A673 (cell line): ENCODE results near the gene URB2. TPM values are rescaled to one million over a fixed set of nuclear protein-coding genes. Genes with fewer than 3 reads are reported as not detected.

Experiments used
- BruUV-seq: library from RNA; stranded (reverse); fragments of 400-500 nt; replicated peaks from 2 replicates; lab custom pipeline; 2021; lab: Mats Ljungman, UMichigan
- CTCF ChIA-PET: fragments of 300-600 bp; sonication (Branson Sonifier 250); formaldehyde crosslinking; loops from one replicate; lab custom pipeline; 2022; ENCODE audit warnings: antibody characterized with exemption; lab: Charles Lee
- POLR2A ChIA-PET: fragments of 300-600 bp; sonication (Branson Sonifier 250); formaldehyde crosslinking; loops from one replicate; lab custom pipeline; 2022; ENCODE audit warnings: antibody characterized with exemption; ENCODE audit not compliant: low non-redundant PET; lab: Charles Lee
- DNase-seq: peaks from one replicate; pipeline ENCODE4 v3.0.0-alpha.2; 2015; ENCODE audit warnings: low spot score
- H3K27ac ChIP-seq: fragments of 200-600 bp; sonication (generic); 2 replicates; pipeline ENCODE4 v1.5.1; 2016; ENCODE audit warnings: mixed run types, low read depth, mild to moderate bottlenecking, mixed read lengths, antibody characterized with exemption, low read length; ENCODE audit not compliant: poor library complexity, severe bottlenecking
- H3K27me3 ChIP-seq: fragments of 200-600 bp; sonication (generic); replicated peaks from 2 replicates; pipeline ENCODE4 v1.6.1; 2017; ENCODE audit warnings: mixed run types, low read depth, mild to moderate bottlenecking, mixed read lengths, antibody characterized with exemption, low read length; ENCODE audit not compliant: insufficient read depth, poor library complexity
- H3K36me3 ChIP-seq: fragments of 200-600 bp; sonication (generic); 2 replicates; pipeline ENCODE4 v1.6.1; 2016; ENCODE audit warnings: mixed run types, mild to moderate bottlenecking, mixed read lengths, antibody characterized with exemption, low read length; ENCODE audit not compliant: insufficient read depth, poor library complexity, severe bottlenecking
- H3K4me1 ChIP-seq: fragments of 200-600 bp; sonication (generic); 2 replicates; pipeline ENCODE4 v1.6.1; 2017; ENCODE audit warnings: mixed run types, mild to moderate bottlenecking, mixed read lengths, antibody characterized with exemption, low read length; ENCODE audit not compliant: insufficient read depth, poor library complexity, severe bottlenecking
- H3K4me3 ChIP-seq: fragments of 200-600 bp; sonication (generic); 2 replicates; pipeline ENCODE4 v1.5.1; 2016; ENCODE audit warnings: low read depth, mixed run types, mild to moderate bottlenecking, mixed read lengths, low read length; ENCODE audit not compliant: poor library complexity, severe bottlenecking
- H3K9me3 ChIP-seq: fragments of 200-600 bp; sonication (generic); 2 replicates; pipeline ENCODE4 v1.6.1; 2016; ENCODE audit warnings: mixed run types, low read depth, mild to moderate bottlenecking, mixed read lengths, antibody characterized with exemption, low read length; ENCODE audit not compliant: poor library complexity, severe bottlenecking
- EZH2 ChIP-seq: fragments of 200-600 bp; sonication (generic); IDR thresholded peaks from 2 replicates; pipeline ENCODE4 v1.6.1; 2017; ENCODE audit warnings: borderline replicate concordance, low read depth, mild to moderate bottlenecking, mixed read lengths, antibody characterized with exemption, low read length; ENCODE audit not compliant: poor library complexity, severe bottlenecking
- intact Hi-C: fragments of 100-400 bp; cut with micrococcal nuclease; formaldehyde crosslinking; loops from one replicate; pipeline ENCODE4 v1.10.0; 2022; ENCODE audit not compliant: unreplicated experiment
- total RNA-seq: library from RNA; stranded (reverse); gene quantifications from 2 replicates; pipeline ENCODE4 v1.2.3, GENCODE V29; 2021
- TF ChIP-seq, protein P1 (sequence below): fragments of 300-800, 200-600 bp; sonication (generic); conservative IDR thresholded peaks from 2 replicates; pipeline ENCODE4 v1.5.1; 2017; ENCODE audit warnings: low read depth, mild to moderate bottlenecking, antibody characterized with exemption, low read length, moderate library complexity, mixed read lengths

The URB2 gene
- total RNA-seq, 1 experiment from 2014 or later = 33.3 TPM

GRCh38 chr1:229617351-229618100 is 8.5 kb upstream of the URB2 start:
- BruUV-seq = no TSS peak

DNA sequence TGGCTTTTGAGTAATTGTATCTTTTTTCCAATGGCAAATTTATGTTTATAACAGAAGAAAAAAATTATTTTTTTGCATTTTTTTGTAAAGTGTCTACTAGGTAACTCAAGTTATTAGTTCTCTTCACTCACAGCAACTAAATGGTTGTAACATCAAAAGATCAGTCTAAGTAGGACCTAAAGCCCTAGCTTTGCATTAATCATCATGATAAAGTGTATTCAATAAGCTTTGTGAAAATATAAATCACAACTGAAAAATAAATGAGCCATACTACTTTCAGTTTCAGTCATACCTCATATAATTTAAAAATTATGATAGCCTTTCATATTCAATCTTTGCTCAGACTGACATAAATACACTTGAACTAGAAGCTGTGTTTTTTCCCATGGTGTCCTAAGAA is 7.0 kb upstream of the URB2 start:
- TF ChIP-seq, protein P1, sequence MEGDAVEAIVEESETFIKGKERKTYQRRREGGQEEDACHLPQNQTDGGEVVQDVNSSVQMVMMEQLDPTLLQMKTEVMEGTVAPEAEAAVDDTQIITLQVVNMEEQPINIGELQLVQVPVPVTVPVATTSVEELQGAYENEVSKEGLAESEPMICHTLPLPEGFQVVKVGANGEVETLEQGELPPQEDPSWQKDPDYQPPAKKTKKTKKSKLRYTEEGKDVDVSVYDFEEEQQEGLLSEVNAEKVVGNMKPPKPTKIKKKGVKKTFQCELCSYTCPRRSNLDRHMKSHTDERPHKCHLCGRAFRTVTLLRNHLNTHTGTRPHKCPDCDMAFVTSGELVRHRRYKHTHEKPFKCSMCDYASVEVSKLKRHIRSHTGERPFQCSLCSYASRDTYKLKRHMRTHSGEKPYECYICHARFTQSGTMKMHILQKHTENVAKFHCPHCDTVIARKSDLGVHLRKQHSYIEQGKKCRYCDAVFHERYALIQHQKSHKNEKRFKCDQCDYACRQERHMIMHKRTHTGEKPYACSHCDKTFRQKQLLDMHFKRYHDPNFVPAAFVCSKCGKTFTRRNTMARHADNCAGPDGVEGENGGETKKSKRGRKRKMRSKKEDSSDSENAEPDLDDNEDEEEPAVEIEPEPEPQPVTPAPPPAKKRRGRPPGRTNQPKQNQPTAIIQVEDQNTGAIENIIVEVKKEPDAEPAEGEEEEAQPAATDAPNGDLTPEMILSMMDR = no peak
- TF ChIP-seq EZH2 = no peak
- Histone ChIP-seq H3K4me1 (peaks cover 11% of the 10 kb centered on the region), H3K9me3 (no peaks in the 10 kb centered on the region), H3K36me3 (peaks cover 1% of the 10 kb centered on the region), H3K4me3 (no peak overlapping the region), H3K27ac (no peak overlapping the region), H3K27me3 (no peaks in the 10 kb centered on the region)
- POLR2A ChIA-PET = no interaction called here
- CTCF ChIA-PET = no interaction called here
- no peak for DNase-seq
- intact Hi-C loops = no loop called here
- BruUV-seq = no TSS peak

More at GRCh38 chr1:229617351-229618100, 8.5 kb upstream of the URB2 start:
- no peak overlapping the region for H3K4me3 ChIP-seq
- H3K27ac ChIP-seq = no peak overlapping the region
- peaks cover 6% of the 10 kb centered on the region for H3K36me3 ChIP-seq
- no peaks in the 10 kb centered on the region for H3K27me3 ChIP-seq
- no peaks in the 10 kb centered on the region for H3K9me3 ChIP-seq
- intact Hi-C loops = no loop called here
- peaks cover under 1% of the 10 kb centered on the region for H3K4me1 ChIP-seq
- DNase-seq = no peak
- TF ChIP-seq EZH2 = no peak
- TF ChIP-seq, protein P1 = no peak
- CTCF ChIA-PET = no interaction called here
- POLR2A ChIA-PET = no interaction called here

DNA sequence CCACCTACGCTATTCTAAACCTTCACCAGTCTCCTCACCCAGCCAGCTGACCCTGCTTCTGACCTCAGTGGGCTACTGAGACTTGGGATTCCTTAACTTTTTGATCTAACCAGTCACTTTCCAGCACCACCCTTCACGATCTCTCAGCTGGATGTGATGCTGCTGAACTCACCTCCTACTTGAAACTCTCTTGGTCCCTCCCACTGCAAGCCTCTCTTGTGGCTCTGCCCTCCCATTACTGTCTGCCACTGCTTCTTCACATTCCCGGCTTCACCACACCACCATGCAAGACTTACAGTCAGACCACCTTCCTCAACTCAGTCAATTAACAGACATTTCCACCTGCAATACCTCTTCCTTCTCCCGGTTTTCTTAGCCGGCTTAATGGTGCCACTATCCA is 6.4 kb upstream of the URB2 start:
- Histone ChIP-seq H3K4me3 (no peak overlapping the region), H3K27me3 (no peaks in the 10 kb centered on the region), H3K9me3 (no peaks in the 10 kb centered on the region), H3K27ac (no peak overlapping the region), H3K4me1 (peaks cover 16% of the 10 kb centered on the region), H3K36me3 (no peaks in the 10 kb centered on the region)
- ChIA-PET POLR2A (no interaction called here), CTCF (interaction anchor here (0.6 kb wide), 1 partner anchor 111 kb away, joined by 4 read pairs; no protein-coding TSS in a partner anchor)
- intact Hi-C loops = no loop called here
- no TSS peak for BruUV-seq
- no peak for TF ChIP-seq EZH2
- TF ChIP-seq, protein P1 = no peak
- DNase-seq = no peak
